Activated naive CD4-positive, alpha-beta T cell treated with anti-CD3 and anti-CD28 coated beads, Interleukin-2, amount 50 U/mL, for 16 hours (primary cell): ENCODE results near the gene CEP85.
A peak's percentile ranks its signal among the peaks of the same experiment; 100 is the strongest.

ENCODE experiments used
- DNase-seq: peaks from one replicate; pipeline ENCODE4 v3.0.0-alpha.2; 2020

CEP85 gene

DNA sequence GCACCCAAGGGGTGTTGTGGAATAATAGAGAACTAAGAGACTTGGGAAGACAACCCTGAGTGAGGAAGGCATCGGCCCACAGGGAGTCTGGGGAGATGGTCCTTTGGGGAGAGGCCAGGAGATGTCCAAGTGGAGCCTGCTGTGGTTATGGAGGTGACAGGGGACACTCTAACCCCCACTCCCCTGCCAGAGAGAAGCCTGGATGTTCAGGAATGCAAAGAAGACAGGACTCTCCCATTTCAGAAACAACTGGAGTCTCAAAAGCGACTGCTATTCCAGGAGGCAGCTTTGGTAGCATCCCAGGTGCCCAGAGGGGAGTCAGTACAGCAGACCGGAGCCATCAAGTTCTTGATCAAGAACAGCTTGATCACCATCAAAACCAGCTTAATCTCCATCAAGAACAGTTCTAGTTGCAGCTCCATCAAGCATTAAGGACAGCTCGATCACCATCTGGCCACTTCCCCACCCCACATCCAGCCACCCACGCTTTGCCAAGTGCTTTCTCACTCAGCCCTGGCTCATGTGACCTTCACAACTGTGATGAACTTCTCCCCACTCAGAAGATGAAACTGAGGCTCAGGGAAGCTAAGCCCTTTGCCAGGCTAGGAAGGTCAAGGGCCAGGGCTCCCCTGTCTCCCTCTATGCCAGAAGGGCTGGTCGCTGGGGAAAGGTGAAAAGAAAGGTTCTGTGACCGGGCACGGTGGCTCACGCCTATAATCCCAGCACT lies 84.5 kb downstream of the CEP85 start:
- no peak for DNase-seq

DNA sequence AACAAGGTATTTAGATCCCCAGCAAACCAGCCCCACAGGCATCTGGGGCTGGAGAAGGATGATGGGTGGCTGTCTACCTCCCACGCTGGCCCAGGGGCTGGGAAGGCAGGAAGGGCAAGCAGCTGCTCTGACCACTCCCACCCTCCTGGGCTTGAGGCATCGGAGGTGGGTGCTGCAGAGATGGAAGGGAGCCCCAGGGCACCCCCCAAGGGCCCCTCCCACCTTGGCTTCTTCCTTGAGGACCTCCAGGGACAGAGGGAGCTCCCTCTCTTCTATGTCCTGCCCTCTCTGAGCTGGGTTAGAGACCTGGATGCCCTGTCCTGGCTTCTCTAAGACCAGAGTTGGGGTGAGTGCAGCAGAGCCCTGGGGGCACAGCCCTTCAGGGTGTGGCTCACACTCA lies 86.9 kb downstream of the CEP85 start:
- no peak for DNase-seq

DNA sequence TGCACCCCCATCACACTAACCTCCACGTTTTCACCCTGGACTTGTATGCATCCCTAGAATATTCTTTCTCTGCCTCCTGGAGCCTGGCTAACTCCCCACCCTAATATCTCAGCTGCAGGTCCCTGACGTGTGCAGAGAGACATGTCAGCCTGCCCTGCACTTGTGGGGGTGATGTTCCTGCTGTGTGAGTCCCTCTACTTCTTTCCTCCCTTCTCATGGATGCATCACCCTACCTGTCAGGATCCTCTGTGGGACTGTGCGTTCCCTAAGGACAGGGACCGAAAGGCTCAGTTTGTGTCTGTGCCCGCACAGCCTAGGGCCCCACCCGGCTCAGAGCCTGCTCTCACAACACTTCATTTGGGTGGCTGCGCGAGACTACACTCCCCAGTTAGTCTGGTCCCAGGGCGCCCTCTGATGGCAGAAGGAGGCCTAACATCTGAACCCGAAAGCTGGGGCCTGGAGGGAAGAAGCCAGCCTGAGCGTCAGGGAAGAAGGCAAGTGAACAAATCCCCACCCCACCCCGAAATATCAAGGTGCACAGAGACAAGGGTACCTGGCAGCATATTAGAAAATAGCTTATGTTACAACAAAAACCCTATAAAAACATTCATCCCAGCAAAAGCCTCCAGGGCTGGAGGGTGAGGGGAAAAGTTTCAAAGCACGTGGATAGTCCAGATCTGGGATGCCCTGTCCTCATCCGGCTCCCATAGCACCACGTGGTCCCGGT lies 87.5 kb downstream of the CEP85 start:
- DNase-seq = peak; percentile 94

DNA sequence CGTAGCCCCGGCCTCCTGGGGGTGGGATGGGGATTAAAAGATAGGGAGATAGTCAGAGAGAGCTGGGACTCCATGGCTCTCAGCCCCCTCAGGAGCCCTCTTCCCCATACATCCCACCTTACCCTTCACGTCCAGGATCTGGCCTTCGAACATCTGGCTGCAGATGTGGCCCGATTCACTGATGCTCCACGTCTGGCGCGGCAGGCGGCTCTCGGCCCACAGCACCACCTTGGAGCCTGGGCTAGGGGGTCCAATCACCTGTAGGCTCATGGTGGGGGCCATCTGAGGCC lies 88.0 kb downstream of the CEP85 start:
- no peak for DNase-seq

DNA sequence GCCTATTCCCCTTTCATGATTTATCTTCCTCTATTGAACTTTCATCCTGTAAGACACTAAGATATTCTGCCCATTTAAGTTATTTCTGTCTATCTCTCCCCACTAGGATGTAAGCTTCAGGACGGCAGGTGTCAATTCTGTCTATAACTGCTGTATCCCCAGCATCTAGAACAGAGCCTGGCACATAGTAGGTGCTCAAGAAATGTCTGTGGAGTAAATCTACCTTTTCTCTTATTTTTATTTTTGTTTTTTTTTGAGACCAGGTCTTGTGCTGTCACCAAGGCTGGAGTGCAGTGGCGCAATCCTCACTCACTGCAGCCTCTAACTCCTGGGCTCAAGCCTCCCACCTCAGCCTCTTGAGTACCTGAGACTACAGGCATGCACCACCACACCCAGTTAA lies 89.4 kb downstream of the CEP85 start:
- no peak for DNase-seq

DNA sequence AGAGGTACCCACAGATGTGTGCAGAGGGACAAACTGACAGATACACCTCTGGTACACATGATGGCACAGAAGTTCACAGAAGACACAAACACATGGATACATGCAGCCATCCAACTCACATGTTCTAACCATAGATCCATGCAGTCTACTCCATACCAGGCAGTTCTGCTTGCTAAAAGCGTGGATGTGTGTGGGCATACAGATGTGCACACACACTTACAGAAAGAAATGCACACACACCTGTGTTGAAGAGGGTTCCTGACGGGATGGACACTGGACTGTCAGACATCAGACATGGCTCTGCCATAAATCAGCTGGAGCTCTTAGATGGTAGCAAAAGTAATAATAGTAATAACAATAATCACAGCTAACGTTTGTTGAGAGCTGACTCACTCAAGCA lies 90.5 kb downstream of the CEP85 start:
- no peak for DNase-seq

DNA sequence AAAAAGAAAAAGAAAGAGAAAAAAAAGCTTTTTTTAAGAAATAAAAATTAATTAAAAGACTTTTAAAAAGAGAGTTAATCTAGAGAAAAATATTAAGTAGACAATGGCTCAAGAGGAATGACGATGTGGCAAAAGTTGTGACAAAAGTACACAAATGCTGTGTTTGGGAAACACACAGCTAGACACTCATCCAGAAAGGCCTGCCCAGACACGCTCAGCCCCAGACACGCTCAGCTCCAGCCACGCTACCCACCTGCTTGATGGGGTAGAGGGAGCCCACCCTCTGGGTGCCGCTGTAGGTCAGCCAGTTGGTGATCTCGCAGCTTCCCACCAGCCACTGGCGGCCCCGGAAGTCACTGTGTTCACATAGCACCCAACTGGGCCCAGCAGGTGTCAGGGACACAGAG lies 94.0 kb downstream of the CEP85 start:
- DNase-seq = no peak
